Stomach (tissue), 9 donors: ENCODE measurements around the gene RASGRP3. TPM values are rescaled to one million over a fixed set of nuclear protein-coding genes. Genes with fewer than 3 reads are reported as not detected.

Experiments
- DNase-seq, 2 donors: peaks; one replicate each; pipeline versions ENCODE4 v3.0.0 to v3.0.0-alpha.2; 2013 to 2019
- H3K27ac ChIP-seq, 5 donors: fragments of 200-600 bp in 4 of 5; sonication (generic) in 4 of 5; one replicate each; pipeline ENCODE4 v1.5.1; 2013 to 2019; ENCODE audit warnings: mild to moderate bottlenecking in 1 of 5, moderate library complexity in 1 of 5
- H3K27me3 ChIP-seq, 3 donors: fragments of 200-600 bp; sonication (generic); one replicate each; pipeline ENCODE4 v1.5.1; 2017 to 2019; ENCODE audit warnings: mixed run types in 1 of 3
- H3K36me3 ChIP-seq, 4 donors: fragments of 200-600 bp; sonication (generic); 1 replicate in 3 of 4; 2 replicates in 1 of 4; pipeline ENCODE4 v1.5.1; 2016 to 2019
- H3K4me1 ChIP-seq, 4 donors: fragments of 200-600 bp; sonication (generic); one replicate each; pipeline ENCODE4 v1.5.1; 2016 to 2019
- H3K4me3 ChIP-seq, 4 donors: fragments of 200-600 bp; sonication (generic) in 3 of 4; one replicate each; pipeline ENCODE4 v1.5.1; 2016 to 2019; ENCODE audit warnings: mild to moderate bottlenecking in 1 of 4
- H3K9me3 ChIP-seq, 4 donors: fragments of 200-600 bp; sonication (generic); one replicate each; pipeline ENCODE4 v1.5.1; 2016 to 2019
- CTCF ChIP-seq, 7 experiments: fragments of 450-650 bp in 4 of 7; fragments of 200-600 bp in 3 of 7; sonication (generic) in 3 of 7; IDR thresholded peaks; one replicate each; pipeline ENCODE4 v1.5.1; 2016 to 2019; ENCODE audit warnings: antibody characterized with exemption in 7 of 7, control low read depth in 2 of 7, mild to moderate bottlenecking in 1 of 7
- EP300 ChIP-seq: sonication (generic); formaldehyde crosslinking; IDR thresholded peaks from one replicate; pipeline ENCODE4 v1.6.1; 2017; ENCODE audit warnings: antibody characterized with exemption
- POLR2A ChIP-seq, 4 donors: fragments of 450-650 bp; IDR thresholded peaks; one replicate each; pipeline ENCODE4 v1.6.1; 2016; ENCODE audit warnings: antibody characterized with exemption in 4 of 4, control low read depth in 2 of 4, mild to moderate bottlenecking in 1 of 4, moderate library complexity in 1 of 4
- POLR2AphosphoS5 ChIP-seq, 3 donors: sonication (generic); formaldehyde crosslinking; IDR thresholded peaks; one replicate each; pipeline ENCODE4 v1.6.1; 2016; ENCODE audit warnings: antibody characterized with exemption in 3 of 3
- WGBS, 5 donors: extraction: QIAGEN DNeasy Blood & Tissue Kit in 3 of 5; methylation state at CpG; one replicate each; pipeline versions ENCODE4 v1.1.5 to v1.1.7; 2013 to 2018; 5-methylcytosine and 5-hydroxymethylcytosine counted together
- intact Hi-C: fragments of 100-400 bp; cut with DNase I; formaldehyde crosslinking; loops from one replicate; pipeline ENCODE4 v1.15.1; 2023; ENCODE audit warnings: low total_unique reads
- polyA plus RNA-seq, 3 donors: library from polyadenylated mRNA; stranded (reverse); fragments of 200-250 nt; gene quantifications; one replicate each; pipeline ENCODE4 v1.2.3, GENCODE V29; 2013
- total RNA-seq, 5 donors: library from RNA; depleted of rRNA; stranded (reverse); fragments of >200 nt; gene quantifications; one replicate each; pipeline versions ENCODE4 v1.1.0 to v1.2.3, GENCODE V29; 2014 to 2016
- donor health status: healthy with polysubstance abuse.
- donor health status: Bipolar disorder and iron deficiency.
- donor health status: healthy.

The RASGRP3 gene
- total and polyA plus RNA-seq, 8 donors: 0.29 to 51.3 (median 10.1) TPM

- Histone ChIP-seq H3K4me3 (no peak overlapping the region), H3K36me3 (peaks cover 0 to 4% (median 0%) of the 10 kb centered on the region in 4 donors), H3K27me3 (no peaks in the 10 kb centered on the region), H3K4me1 (peaks cover 0 to 4% (median 2%) of the 10 kb centered on the region in 4 donors), H3K9me3 (peaks cover 0 to 15% (median 14%) of the 10 kb centered on the region in 4 donors), H3K27ac (no peak overlapping the region)
- DNase-seq: no peak
- intact Hi-C loops: no loop called here
- TF ChIP-seq POLR2A (IDR thresholded peaks at IDR 0.05) (no peak), POLR2AphosphoS5 (IDR thresholded peaks at IDR 0.05) (no peak), EP300 (no peak), CTCF (IDR thresholded peaks at IDR 0.05) (no peak)
These were observed 23.9 kb upstream of the RASGRP3 start for GRCh38 chr2:33452545-33452944.

GRCh38 chr2:33453905-33454479 lies 22.5 kb upstream of the RASGRP3 start:
- Histone ChIP-seq H3K27me3 (no peaks in the 10 kb centered on the region), H3K4me3 (no peak overlapping the region), H3K36me3 (peaks cover 0 to 4% (median 0%) of the 10 kb centered on the region in 4 donors), H3K9me3 (peaks cover 0 to 15% (median 14%) of the 10 kb centered on the region in 4 donors), H3K27ac (no peak overlapping the region), H3K4me1 (peaks cover 0 to 17% (median 7%) of the 10 kb centered on the region in 4 donors)
- intact Hi-C loops: no loop called here
- DNase-seq: no peak
- TF ChIP-seq POLR2A (IDR thresholded peaks at IDR 0.05) (no peak), EP300 (no peak), CTCF (IDR thresholded peaks at IDR 0.05) (no peak), POLR2AphosphoS5 (IDR thresholded peaks at IDR 0.05) (no peak)

- Histone ChIP-seq H3K4me3 (no peak overlapping the region), H3K9me3 (peaks cover 0 to 4% (median 3%) of the 10 kb centered on the region in 4 donors), H3K27ac (peak overlapping the region in 3 of 5 donors; percentile 41 to 79 (median 43)), H3K4me1 (peaks cover 0 to 17% (median 7%) of the 10 kb centered on the region in 4 donors), H3K27me3 (no peaks in the 10 kb centered on the region), H3K36me3 (peaks cover 0 to under 1% (median 0%) of the 10 kb centered on the region in 4 donors)
- TF ChIP-seq POLR2AphosphoS5 (IDR thresholded peaks at IDR 0.05) (peak in 2 of 3 donors; percentile 13 to 78), EP300 (peak; percentile 78), CTCF (IDR thresholded peaks at IDR 0.05) (no peak), POLR2A (IDR thresholded peaks at IDR 0.05) (no peak)
- WGBS, 5 donors: 26 to 41% (median 30%) methylated on average over 8 of the region's 8 CpGs
- peak in 1 of 2 donors; percentile 79 for DNase-seq
- intact Hi-C loops: no loop called here
These were observed 18.7 kb upstream of the RASGRP3 start for GRCh38 chr2:33457556-33458247.

- H3K27me3 ChIP-seq: no peaks in the 10 kb centered on the region
- WGBS, 5 donors: 68 to 92% (median 83%) methylated on average over 3 of the region's 3 CpGs
- DNase-seq: no peak
- peak overlapping the region in 2 of 5 donors; percentile 41 to 79 for H3K27ac ChIP-seq
- H3K9me3 ChIP-seq: peaks cover 0 to 3% (median 0%) of the 10 kb centered on the region in 4 donors
- H3K4me3 ChIP-seq: no peak overlapping the region
- intact Hi-C loops: no loop called here
- TF ChIP-seq EP300 (no peak), POLR2A (IDR thresholded peaks at IDR 0.05) (no peak), CTCF (IDR thresholded peaks at IDR 0.05) (no peak), POLR2AphosphoS5 (IDR thresholded peaks at IDR 0.05) (no peak)
- H3K36me3 ChIP-seq: no peaks in the 10 kb centered on the region
- peaks cover 0 to 17% (median 7%) of the 10 kb centered on the region in 4 donors for H3K4me1 ChIP-seq
These were observed 18.1 kb upstream of the RASGRP3 start for GRCh38 chr2:33458248-33458819.
